HCT116 (cell line): ENCODE results near the gene PLBD2. TPM values are rescaled to one million over a fixed set of nuclear protein-coding genes. Genes with fewer than 3 reads are reported as not detected.

Experiments
- ATAC-seq: fragments of 200-7000 bp; cut with Tn5 transposase; 2 replicates; pipeline ENCODE4 v1.9.1; 2020; ENCODE audit warnings: mild to moderate bottlenecking, moderate library complexity
- BruUV-seq: library from RNA; stranded (reverse); fragments of 400-500 nt; replicated peaks from 2 replicates; lab custom pipeline; 2021; lab: Mats Ljungman, UMichigan
- CTCF ChIA-PET: fragments of 300-600 bp; sonication (Branson Sonifier 250); formaldehyde crosslinking; loops from one replicate; lab custom pipeline; 2021; ENCODE audit warnings: antibody characterized with exemption; lab: Charles Lee
- POLR2A ChIA-PET: fragments of 300-600, 350-600 bp; sonication (Branson Sonifier 250); formaldehyde crosslinking; loops from one replicate; lab custom pipeline; 2021; ENCODE audit warnings: antibody characterized with exemption; lab: Charles Lee
- RAD21 ChIA-PET, 2 experiments: fragments of 300-600 bp; sonication (Branson Sonifier 250); formaldehyde crosslinking; loops; one replicate each; lab custom pipeline; 2023; ENCODE audit warnings: low total read pairs in 2 of 2; ENCODE audit not compliant: uncharacterized antibody in 2 of 2, unreplicated experiment in 2 of 2, low non-redundant PET in 1 of 2; lab: Charles Lee
- DNase-seq: peaks from one replicate; pipeline ENCODE4 v3.0.0-alpha.2; 2010; ENCODE audit warnings: low read depth, low spot score
- H2AFZ ChIP-seq: fragments of 200-600 bp; shearing (Covaris generic), sonication (generic); 2 replicates; pipeline ENCODE4 v1.6.1; 2017; ENCODE audit warnings: low read depth, mixed run types, mixed read lengths, antibody characterized with exemption, low read length; ENCODE audit not compliant: poor library complexity, severe bottlenecking
- H3K27ac ChIP-seq: 2 replicates; pipeline ENCODE4 v1.5.1; 2012; ENCODE audit warnings: low read depth, low read length
- H3K27me3 ChIP-seq: fragments of 200-600 bp; sonication (generic); 2 replicates; pipeline ENCODE4 v1.6.1; 2016; ENCODE audit warnings: mixed run types, low read length, mixed read lengths; ENCODE audit not compliant: insufficient read depth
- H3K36me3 ChIP-seq, 2 experiments: fragments of 200-500 bp in 1 of 2; fragments of 200-600 bp in 1 of 2; sonication (Bioruptor generic) in 1 of 2; sonication (generic) in 1 of 2; 2 replicates each; pipeline versions ENCODE4 v1.5.1 to v1.6.1; 2014 to 2016; ENCODE audit warnings: low read length in 2 of 2, inconsistent platforms in 1 of 2, mixed read lengths in 1 of 2, mixed run types in 1 of 2; ENCODE audit not compliant: insufficient read depth in 2 of 2, control insufficient read depth in 1 of 2
- H3K4me1 ChIP-seq, 2 experiments: fragments of 200-600 bp in 1 of 2; sonication (generic) in 1 of 2; 2 replicates each; pipeline versions ENCODE4 v1.5.1 to v1.6.1; 2012 to 2017; ENCODE audit warnings: low read length in 2 of 2, inconsistent platforms in 1 of 2, mild to moderate bottlenecking in 1 of 2, mixed read lengths in 1 of 2, mixed run types in 1 of 2, moderate library complexity in 1 of 2; ENCODE audit not compliant: insufficient read depth in 2 of 2, control insufficient read depth in 1 of 2
- H3K4me2 ChIP-seq: fragments of 200-600 bp; sonication (generic); 2 replicates; pipeline ENCODE4 v1.6.1; 2017; ENCODE audit warnings: mixed run types, low read length, mixed read lengths
- H3K4me3 ChIP-seq, 2 experiments: fragments of 200-600 bp in 1 of 2; sonication (generic) in 1 of 2; replicated peaks in 1 of 2; 2 replicates each; pipeline ENCODE4 v1.5.1; 2011 to 2016; ENCODE audit warnings: low read length in 2 of 2, control low read depth in 1 of 2, low read depth in 1 of 2, mild to moderate bottlenecking in 1 of 2, mixed read lengths in 1 of 2, mixed run types in 1 of 2
- H3K79me2 ChIP-seq: fragments of 200-600 bp; sonication (generic); 2 replicates; pipeline ENCODE4 v1.6.1; 2017; ENCODE audit warnings: mild to moderate bottlenecking, mixed run types, low read length, moderate library complexity, mixed read lengths; ENCODE audit not compliant: insufficient read depth
- H3K9ac ChIP-seq: fragments of 200-600 bp; sonication (generic); 2 replicates; pipeline ENCODE4 v1.6.1; 2016; ENCODE audit warnings: low read length, mixed read lengths
- H3K9me2 ChIP-seq: fragments of 200-600 bp; sonication (generic), shearing (Covaris generic); 2 replicates; pipeline ENCODE4 v1.6.1; 2017; ENCODE audit warnings: mixed run types, mild to moderate bottlenecking, moderate library complexity; ENCODE audit not compliant: insufficient read depth
- H3K9me3 ChIP-seq, 2 experiments: fragments of 200-500 bp in 1 of 2; fragments of 200-600 bp in 1 of 2; sonication (Bioruptor generic) in 1 of 2; sonication (generic) in 1 of 2; 2 replicates each; pipeline ENCODE4 v1.6.1; 2014 to 2017; ENCODE audit warnings: low read length in 2 of 2, mixed read lengths in 2 of 2, inconsistent platforms in 1 of 2, low read depth in 1 of 2, mild to moderate bottlenecking in 1 of 2, mixed run types in 1 of 2, moderate library complexity in 1 of 2; ENCODE audit not compliant: control insufficient read depth in 1 of 2, insufficient read depth in 1 of 2
- H4K20me1 ChIP-seq: fragments of 200-600 bp; sonication (generic), shearing (Covaris generic); 2 replicates; pipeline ENCODE4 v1.6.1; 2017; ENCODE audit warnings: mixed run types, mild to moderate bottlenecking, moderate library complexity; ENCODE audit not compliant: insufficient read depth
- ELF1 ChIP-seq: IDR thresholded peaks from 2 replicates; pipeline ENCODE4 v1.6.1; 2012; ENCODE audit warnings: low read depth, borderline replicate concordance
- POLR2A ChIP-seq: IDR thresholded peaks from 2 replicates; pipeline ENCODE4 v1.7.0; 2011; ENCODE audit warnings: borderline replicate concordance; ENCODE audit not compliant: insufficient read depth, insufficient read length; ENCODE audit errors: extremely low read depth
- SIN3A ChIP-seq: IDR thresholded peaks from 2 replicates; pipeline ENCODE4 v1.6.1; 2012; ENCODE audit warnings: low read depth
- SRF ChIP-seq: IDR thresholded peaks from 2 replicates; pipeline ENCODE4 v1.6.1; 2012; ENCODE audit warnings: low read depth
- ZNF274 ChIP-seq: fragments of 200-500 bp; sonication (Bioruptor generic); IDR thresholded peaks from 2 replicates; pipeline ENCODE4 v1.6.1; 2014; ENCODE audit warnings: mild to moderate bottlenecking, low read depth, low read length, inconsistent platforms
- intact Hi-C: fragments of 100-400 bp; cut with micrococcal nuclease; formaldehyde crosslinking; loops from 2 replicates; pipeline ENCODE4 v1.10.0; 2022
- total RNA-seq: library from RNA; stranded (reverse); gene quantifications from one replicate; pipeline ENCODE4 v1.2.1, GENCODE V29; 2021; ENCODE audit not compliant: unreplicated experiment
- TF ChIP-seq, protein P1 (sequence below), 3 experiments: fragments of 200-600 bp in 1 of 3; sonication (generic) in 1 of 3; IDR thresholded peaks in 2 of 3; conservative IDR thresholded peaks in 1 of 3; 2 replicates each; pipeline ENCODE4 v1.5.1; 2012 to 2017; ENCODE audit warnings: low read depth in 2 of 3, low read length in 2 of 3, antibody characterized with exemption in 1 of 3, borderline replicate concordance in 1 of 3, control low read depth in 1 of 3, mild to moderate bottlenecking in 1 of 3, mixed read lengths in 1 of 3, mixed run types in 1 of 3, moderate library complexity in 1 of 3; ENCODE audit not compliant: insufficient read depth in 1 of 3
- TF ChIP-seq, protein P2 (sequence below): IDR thresholded peaks from 2 replicates; pipeline ENCODE4 v1.6.1; 2012

Gene PLBD2
- total RNA-seq, 1 experiment from 2014 or later: 45.0 TPM

DNA sequence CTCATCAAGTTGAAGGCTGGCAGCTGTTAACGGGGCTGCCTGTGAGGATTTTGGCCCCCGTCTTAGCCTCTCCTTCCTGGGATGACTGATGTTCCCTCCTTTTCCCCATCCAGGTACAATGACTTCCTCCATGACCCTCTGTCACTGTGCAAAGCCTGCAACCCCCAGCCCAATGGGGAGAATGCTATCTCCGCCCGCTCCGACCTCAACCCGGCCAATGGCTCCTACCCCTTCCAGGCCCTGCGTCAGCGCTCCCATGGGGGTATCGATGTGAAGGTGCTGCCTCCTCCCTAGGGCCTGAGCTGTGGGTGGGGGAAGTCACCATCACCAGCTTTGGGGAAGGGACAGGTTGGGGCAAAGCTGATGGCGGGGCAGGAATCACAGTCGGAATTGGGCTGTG, 29.2 kb downstream of the PLBD2 start:
- TF ChIP-seq, protein P1, sequence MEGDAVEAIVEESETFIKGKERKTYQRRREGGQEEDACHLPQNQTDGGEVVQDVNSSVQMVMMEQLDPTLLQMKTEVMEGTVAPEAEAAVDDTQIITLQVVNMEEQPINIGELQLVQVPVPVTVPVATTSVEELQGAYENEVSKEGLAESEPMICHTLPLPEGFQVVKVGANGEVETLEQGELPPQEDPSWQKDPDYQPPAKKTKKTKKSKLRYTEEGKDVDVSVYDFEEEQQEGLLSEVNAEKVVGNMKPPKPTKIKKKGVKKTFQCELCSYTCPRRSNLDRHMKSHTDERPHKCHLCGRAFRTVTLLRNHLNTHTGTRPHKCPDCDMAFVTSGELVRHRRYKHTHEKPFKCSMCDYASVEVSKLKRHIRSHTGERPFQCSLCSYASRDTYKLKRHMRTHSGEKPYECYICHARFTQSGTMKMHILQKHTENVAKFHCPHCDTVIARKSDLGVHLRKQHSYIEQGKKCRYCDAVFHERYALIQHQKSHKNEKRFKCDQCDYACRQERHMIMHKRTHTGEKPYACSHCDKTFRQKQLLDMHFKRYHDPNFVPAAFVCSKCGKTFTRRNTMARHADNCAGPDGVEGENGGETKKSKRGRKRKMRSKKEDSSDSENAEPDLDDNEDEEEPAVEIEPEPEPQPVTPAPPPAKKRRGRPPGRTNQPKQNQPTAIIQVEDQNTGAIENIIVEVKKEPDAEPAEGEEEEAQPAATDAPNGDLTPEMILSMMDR (IDR thresholded peaks at IDR 0.05 in 2 of 3, conservative IDR thresholded peaks at IDR 0.05 in 1 of 3; ENCODE audit: borderline replicate concordance in 1 of 3, insufficient read depth in 1 of 3, low read depth in 2 of 3, low read length in 2 of 3): no peak
- TF ChIP-seq POLR2A (no peak), SIN3A (no peak)
- CTCF ChIA-PET: no interaction called here
- Histone ChIP-seq H3K36me3 (peaks cover 4 to 5% of the 10 kb centered on the region in 2 experiments; a peak in 3 of 4 replicates), H3K4me2 (no peak overlapping the region), H3K4me3 (no peak overlapping the region), H3K4me1 (no peaks in the 10 kb centered on the region), H4K20me1 (no peaks in the 10 kb centered on the region), H2AFZ (no peak overlapping the region), H3K9me3 (no peaks in the 10 kb centered on the region), H3K27me3 (no peaks in the 10 kb centered on the region), H3K9ac (no peak overlapping the region), H3K79me2 (no peaks in the 10 kb centered on the region), H3K9me2 (no peaks in the 10 kb centered on the region), H3K27ac (no peak overlapping the region)
- DNase-seq: no peak
- intact Hi-C loops: no loop called here
- no peak for ATAC-seq
- no TSS peak for BruUV-seq
- RAD21 ChIA-PET: no interaction called here
- POLR2A ChIA-PET: no interaction called here

DNA sequence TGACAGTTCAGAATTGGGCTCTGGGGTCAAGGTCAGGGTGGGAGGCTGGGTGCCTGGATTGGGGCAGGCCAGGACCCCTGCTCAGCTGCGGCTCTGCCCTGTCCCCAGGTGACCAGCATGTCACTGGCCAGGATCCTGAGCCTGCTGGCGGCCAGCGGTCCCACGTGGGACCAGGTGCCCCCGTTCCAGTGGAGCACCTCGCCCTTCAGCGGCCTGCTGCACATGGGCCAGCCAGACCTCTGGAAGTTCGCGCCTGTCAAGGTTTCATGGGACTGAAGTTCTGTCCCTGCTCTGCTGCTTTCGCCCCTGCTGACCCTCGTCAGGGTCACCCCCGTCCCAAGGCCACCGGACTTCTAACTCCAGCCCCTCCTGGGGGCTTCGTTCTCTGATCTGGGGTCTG, 30.0 kb downstream of the PLBD2 start:
- Histone ChIP-seq H3K36me3 (peaks cover 4 to 5% of the 10 kb centered on the region in 2 experiments; a peak in 3 of 4 replicates), H4K20me1 (no peaks in the 10 kb centered on the region), H3K9me2 (no peaks in the 10 kb centered on the region), H3K4me1 (no peaks in the 10 kb centered on the region), H3K27me3 (no peaks in the 10 kb centered on the region), H3K4me2 (no peak overlapping the region), H3K27ac (no peak overlapping the region), H3K4me3 (no peak overlapping the region), H3K79me2 (no peaks in the 10 kb centered on the region), H3K9me3 (no peaks in the 10 kb centered on the region), H3K9ac (no peak overlapping the region), H2AFZ (no peak overlapping the region)
- ChIA-PET CTCF (no interaction called here), POLR2A (no interaction called here), RAD21 (no interaction called here)
- TF ChIP-seq POLR2A (no peak), ELF1 (no peak), ZNF274 (no peak), SRF (no peak), SIN3A (no peak)
- TF ChIP-seq, protein P1 (IDR thresholded peaks at IDR 0.05 in 2 of 3, conservative IDR thresholded peaks at IDR 0.05 in 1 of 3; ENCODE audit: borderline replicate concordance in 1 of 3, insufficient read depth in 1 of 3, low read depth in 2 of 3, low read length in 2 of 3): no peak
- TF ChIP-seq, protein P2, sequence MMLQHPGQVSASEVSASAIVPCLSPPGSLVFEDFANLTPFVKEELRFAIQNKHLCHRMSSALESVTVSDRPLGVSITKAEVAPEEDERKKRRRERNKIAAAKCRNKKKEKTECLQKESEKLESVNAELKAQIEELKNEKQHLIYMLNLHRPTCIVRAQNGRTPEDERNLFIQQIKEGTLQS: no peak
- no TSS peak for BruUV-seq
- ATAC-seq (no peak), DNase-seq (no peak)
- intact Hi-C loops: no loop called here
